IPS-18c (cell line): ENCODE data around the gene DOC2A.

Source experiments
- H3K4me3 ChIP-seq: 2 replicates; pipeline ENCODE4 v1.7.0; 2013; ENCODE audit warnings: low read depth, mild to moderate bottlenecking, low read length, moderate library complexity; ENCODE audit not compliant: insufficient read depth
- H3K9me3 ChIP-seq: one replicate; pipeline ENCODE4 v1.6.1; 2013; ENCODE audit warnings: mild to moderate bottlenecking, low read length, moderate library complexity; ENCODE audit not compliant: control insufficient read depth, insufficient read depth

Gene DOC2A

GRCh38 chr16:29985271-29985811 is 25.5 kb downstream of the DOC2A start:
- Histone ChIP-seq H3K4me3 (no peak overlapping the region), H3K9me3 (no peaks in the 10 kb centered on the region)

GRCh38 chr16:29984764-29985147 is 26.1 kb downstream of the DOC2A start:
- H3K9me3 ChIP-seq, result no peaks in the 10 kb centered on the region

GRCh38 chr16:29984137-29984763 is 26.6 kb downstream of the DOC2A start:
- Histone ChIP-seq H3K9me3 (no peaks in the 10 kb centered on the region), H3K4me3 (no peak overlapping the region)

More at GRCh38 chr16:29984764-29985147, 26.1 kb downstream of the DOC2A start:
- H3K4me3 ChIP-seq, result no peak overlapping the region

GRCh38 chr16:29983420-29984136 is 27.2 kb downstream of the DOC2A start:
- H3K9me3 ChIP-seq, result no peaks in the 10 kb centered on the region

GRCh38 chr16:29982560-29983419 is 28.0 kb downstream of the DOC2A start:
- Histone ChIP-seq H3K4me3 (no peak overlapping the region), H3K9me3 (no peaks in the 10 kb centered on the region)

More at GRCh38 chr16:29983420-29984136, 27.2 kb downstream of the DOC2A start:
- H3K4me3 ChIP-seq, result no peak overlapping the region

- Histone ChIP-seq H3K9me3 (no peaks in the 10 kb centered on the region), H3K4me3 (no peak overlapping the region)
Measured at GRCh38 chr16:29978564-29979270, 32.1 kb downstream of the DOC2A start.

DNA sequence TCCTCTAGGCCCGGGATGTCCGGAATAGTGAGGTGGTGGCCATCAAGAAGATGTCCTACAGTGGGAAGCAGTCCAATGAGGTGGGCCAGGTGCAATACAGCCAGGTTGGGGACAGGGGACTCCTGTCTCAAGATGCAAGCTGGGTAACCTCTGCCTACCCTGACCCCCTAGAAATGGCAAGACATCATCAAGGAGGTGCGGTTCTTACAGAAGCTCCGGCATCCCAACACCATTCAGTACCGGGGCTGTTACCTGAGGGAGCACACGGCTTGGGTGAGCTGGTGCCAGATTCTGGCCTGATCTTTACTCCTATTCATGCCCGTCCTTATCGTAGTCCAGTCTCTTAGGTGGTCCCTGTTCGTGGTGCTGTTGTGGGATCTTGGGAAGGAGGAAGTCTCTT is 32.7 kb downstream of the DOC2A start:
- Histone ChIP-seq H3K4me3 (no peak overlapping the region), H3K9me3 (no peaks in the 10 kb centered on the region)

DNA sequence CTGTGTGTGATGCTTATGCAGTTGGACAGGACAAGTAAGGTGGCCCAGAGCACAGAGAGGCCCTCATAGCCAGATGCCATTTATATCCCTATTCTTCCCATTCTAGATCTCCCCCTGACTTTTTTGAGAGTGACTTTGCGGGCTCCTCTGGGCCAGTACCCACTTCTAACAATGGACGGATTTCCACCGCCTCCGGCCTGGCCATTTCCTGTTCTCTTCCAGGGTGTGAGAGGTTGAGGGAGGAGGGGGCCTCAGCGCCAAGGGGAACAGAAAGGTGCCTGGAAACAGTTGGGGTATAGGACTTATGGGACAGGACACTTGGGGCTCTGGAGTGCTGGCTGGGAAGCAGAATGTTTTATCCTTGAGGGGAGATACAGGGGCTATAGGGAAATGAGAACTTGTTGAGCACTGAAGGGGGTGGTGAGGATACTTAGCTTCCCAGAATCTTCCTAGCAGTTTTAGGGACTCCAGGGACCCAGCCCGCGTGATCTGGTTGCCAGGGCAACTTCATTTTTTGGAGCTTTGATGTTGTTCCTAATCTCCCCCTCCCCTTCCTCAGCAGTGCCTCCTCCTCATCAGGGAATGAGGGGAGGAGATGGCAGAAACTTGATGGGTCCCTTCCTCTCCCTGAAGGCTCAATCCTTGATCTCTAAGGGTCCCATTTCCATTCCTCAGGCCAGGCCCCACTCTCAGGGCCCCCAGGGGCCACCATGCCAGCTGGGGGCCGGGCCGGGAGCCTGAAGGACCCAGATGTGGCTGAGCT is 33.6 kb downstream of the DOC2A start:
- peaks cover 4% of the 10 kb centered on the region for H3K9me3 ChIP-seq
- H3K4me3 ChIP-seq, result no peak overlapping the region

GRCh38 chr16:29975811-29976511 is 34.9 kb downstream of the DOC2A start:
- 0 out of 2 replicates have a peak overlapping the region, but pooled peaks have one; percentile 0 for H3K4me3 ChIP-seq

GRCh38 chr16:29975134-29975538 is 35.7 kb downstream of the DOC2A start:
- peaks cover 4% of the 10 kb centered on the region for H3K9me3 ChIP-seq
- peak overlapping the region; percentile 88 for H3K4me3 ChIP-seq

More at GRCh38 chr16:29975811-29976511, 34.9 kb downstream of the DOC2A start:
- H3K9me3 ChIP-seq, result peaks cover 4% of the 10 kb centered on the region

GRCh38 chr16:29974291-29975133 is 36.3 kb downstream of the DOC2A start:
- peaks cover 4% of the 10 kb centered on the region for H3K9me3 ChIP-seq
- H3K4me3 ChIP-seq, result peak overlapping the region; percentile 88

GRCh38 chr16:29973384-29974246 is 37.2 kb downstream of the DOC2A start, which contains the start of gene TAOK2:
TSS of gene TAOK2 (plus strand) at chr16:29973868. CDS start at chr16:29977773, 3,905 bp downstream.
- Histone ChIP-seq H3K9me3 (peaks cover 4% of the 10 kb centered on the region), H3K4me3 (peak within 1 kb of the TSS; percentile 88)

DNA sequence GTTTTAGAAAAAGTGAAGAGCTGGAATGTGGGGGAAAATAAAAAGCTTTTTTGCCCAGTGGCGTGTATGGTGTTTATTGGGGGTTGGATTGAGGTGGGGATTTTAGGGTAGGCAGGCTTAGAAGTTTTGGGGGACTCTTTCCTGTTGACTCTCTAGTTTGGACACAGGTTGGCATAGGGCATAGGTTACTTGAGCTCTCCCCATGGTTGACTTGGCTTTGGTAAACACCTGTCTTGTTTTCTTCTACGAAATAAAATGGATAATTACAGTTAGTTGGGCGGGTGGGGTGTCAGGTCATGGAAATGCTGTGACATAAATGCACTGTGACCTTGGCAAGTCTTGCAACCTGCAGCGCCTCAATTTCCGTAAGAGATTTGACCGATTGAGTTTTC is 37.8 kb downstream of the DOC2A start:
- Histone ChIP-seq H3K9me3 (peaks cover 4% of the 10 kb centered on the region), H3K4me3 (no peak overlapping the region)

DNA sequence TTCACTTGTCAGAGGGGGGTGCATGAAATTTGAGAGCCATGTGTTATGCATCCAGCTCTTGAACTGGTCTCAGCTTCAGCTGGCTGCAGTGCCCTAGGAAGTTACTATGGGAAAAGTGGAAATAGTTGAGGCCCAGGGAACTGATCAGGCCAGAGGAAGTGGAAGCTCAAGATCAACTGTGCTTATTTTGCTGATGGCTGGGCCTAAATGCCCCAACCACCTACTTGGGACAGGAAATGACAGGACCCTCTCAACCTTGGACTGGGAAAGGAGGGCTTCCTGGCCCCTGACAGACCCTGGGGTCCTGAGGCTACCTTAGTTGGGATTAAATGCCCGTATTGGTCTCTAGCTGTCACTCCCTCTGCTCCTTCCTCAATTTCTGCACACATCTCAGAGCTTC is 38.3 kb downstream of the DOC2A start:
- H3K9me3 ChIP-seq, result peaks cover 4% of the 10 kb centered on the region
- H3K4me3 ChIP-seq, result no peak overlapping the region
